Astrocyte (in vitro differentiated cells and primary cell): ENCODE measurements around the gene C1QL1. TPM values are rescaled to one million over a fixed set of nuclear protein-coding genes. Genes with fewer than 3 reads are reported as not detected.

Experiments
- DNase-seq: peaks from one replicate; pipeline ENCODE4 v3.0.0-alpha.2; 2010; ENCODE audit warnings: low read depth
- FAIRE-seq: peaks from 2 replicates; lab custom pipeline; 2011; peaks lifted over from hg19 to GRCh38; lab: Jason Lieb, UNC
- H2AFZ ChIP-seq: 2 replicates; pipeline ENCODE4 v1.6.0; 2012; ENCODE audit warnings: low read depth, low read length, inconsistent platforms
- H3K27ac ChIP-seq: 2 replicates; pipeline ENCODE4 v1.5.1; 2011; ENCODE audit warnings: low read depth, low read length, inconsistent platforms
- H3K27me3 ChIP-seq: 2 replicates; pipeline ENCODE4 v1.6.0; 2011; ENCODE audit warnings: low read length, inconsistent platforms; ENCODE audit not compliant: insufficient read depth
- H3K36me3 ChIP-seq: 2 replicates; pipeline ENCODE4 v1.5.1; 2011; ENCODE audit warnings: low read length, inconsistent platforms; ENCODE audit not compliant: insufficient read depth
- H3K4me1 ChIP-seq: 2 replicates; pipeline ENCODE4 v1.5.1; 2011; ENCODE audit warnings: low read length, inconsistent platforms; ENCODE audit not compliant: insufficient read depth
- H3K4me2 ChIP-seq: 2 replicates; pipeline ENCODE4 v1.6.0; 2012; ENCODE audit warnings: low read length, inconsistent platforms
- H3K4me3 ChIP-seq: 2 replicates; pipeline ENCODE4 v1.5.1; 2011; ENCODE audit warnings: low read depth, mild to moderate bottlenecking, low read length, inconsistent platforms; ENCODE audit not compliant: insufficient read depth
- H3K79me2 ChIP-seq: 2 replicates; pipeline ENCODE4 v1.6.0; 2012; ENCODE audit warnings: mild to moderate bottlenecking, low read length, inconsistent platforms; ENCODE audit not compliant: insufficient read depth
- H3K9ac ChIP-seq: 2 replicates; pipeline ENCODE4 v1.6.0; 2012; ENCODE audit warnings: mild to moderate bottlenecking, low read length, inconsistent platforms
- H3K9me3 ChIP-seq: 2 replicates; pipeline ENCODE4 v1.5.1; 2012; ENCODE audit warnings: low read depth, mild to moderate bottlenecking, low read length, inconsistent platforms; ENCODE audit not compliant: insufficient read depth
- H4K20me1 ChIP-seq: 2 replicates; pipeline ENCODE4 v1.6.0; 2012; ENCODE audit warnings: low read length, inconsistent platforms; ENCODE audit not compliant: insufficient read depth
- H3K27ac Mint-ChIP-seq: one replicate; pipeline ENCODE4 v1.8.0; 2021; ENCODE audit warnings: mild to moderate bottlenecking, mixed read lengths; ENCODE audit not compliant: unreplicated experiment
- H3K27me3 Mint-ChIP-seq: one replicate; pipeline ENCODE4 v1.8.0; 2021; ENCODE audit warnings: low read depth, mixed read lengths; ENCODE audit not compliant: unreplicated experiment
- H3K36me3 Mint-ChIP-seq: one replicate; pipeline ENCODE4 v1.8.0; 2021; ENCODE audit warnings: low read depth, mixed read lengths; ENCODE audit not compliant: unreplicated experiment
- H3K4me1 Mint-ChIP-seq: one replicate; pipeline ENCODE4 v1.8.0; 2021; ENCODE audit warnings: low read depth, mixed read lengths; ENCODE audit not compliant: unreplicated experiment
- H3K4me3 Mint-ChIP-seq: one replicate; pipeline ENCODE4 v1.8.0; 2021; ENCODE audit warnings: mild to moderate bottlenecking, moderate library complexity, mixed read lengths; ENCODE audit not compliant: unreplicated experiment
- H3K9me3 Mint-ChIP-seq: one replicate; pipeline ENCODE4 v1.8.0; 2021; ENCODE audit warnings: mild to moderate bottlenecking, mixed read lengths; ENCODE audit not compliant: unreplicated experiment
- EZH2 ChIP-seq: IDR thresholded peaks from 2 replicates; pipeline ENCODE4 v1.6.1; 2012; ENCODE audit warnings: mild to moderate bottlenecking, low read length, inconsistent platforms; ENCODE audit not compliant: insufficient read depth
- total RNA-seq: library from RNA; stranded (reverse); gene quantifications from 2 replicates; pipeline ENCODE4 v1.2.1, GENCODE V29; 2021
- TF ChIP-seq, protein P1 (sequence below): IDR thresholded peaks from 2 replicates; pipeline ENCODE4 v1.5.1; 2011; ENCODE audit warnings: low read depth, mild to moderate bottlenecking, inconsistent platforms, low read length, moderate library complexity; ENCODE audit not compliant: insufficient read depth

Gene C1QL1
- total RNA-seq, 1 donor from 2014 or later: not detected

GRCh38 chr17:44919885-44920564 is 48.1 kb downstream of the C1QL1 start:
- peak; percentile 56 for DNase-seq
- H2AFZ ChIP-seq: no peak overlapping the region
- FAIRE-seq: peak; percentile 73

DNA sequence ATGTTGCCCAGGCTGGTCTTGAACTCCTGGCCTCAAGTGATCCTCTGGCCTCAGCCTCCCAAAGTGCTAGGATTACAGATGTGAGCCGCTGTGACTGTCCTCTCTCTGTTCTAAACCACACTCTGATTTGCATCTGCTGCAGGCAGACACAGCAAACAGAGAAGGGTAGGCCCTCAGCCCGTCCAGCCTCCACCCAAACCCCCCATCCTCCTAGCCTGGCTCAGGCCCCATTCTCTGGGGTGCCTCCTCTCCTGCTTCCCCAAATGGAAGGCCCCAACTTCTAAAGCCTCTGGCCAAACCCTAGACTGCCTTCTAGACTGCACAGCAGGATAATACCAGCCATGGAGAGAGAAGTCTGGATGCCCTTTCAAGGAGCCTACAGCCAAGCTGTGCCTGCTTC is 48.7 kb downstream of the C1QL1 start:
- Mint-ChIP-seq H3K27me3 (peaks cover 41% of the 10 kb centered on the region), H3K4me1 (no peaks in the 10 kb centered on the region), H3K4me3 (no peak overlapping the region), H3K36me3 (no peaks in the 10 kb centered on the region), H3K9me3 (no peaks in the 10 kb centered on the region), H3K27ac (no peak overlapping the region)
- Histone ChIP-seq H3K27me3 (peaks cover 9% of the 10 kb centered on the region), H3K9me3 (no peaks in the 10 kb centered on the region), H2AFZ (no peak overlapping the region), H3K4me3 (no peak overlapping the region), H3K36me3 (no peaks in the 10 kb centered on the region), H4K20me1 (no peaks in the 10 kb centered on the region), H3K4me1 (peaks cover 11% of the 10 kb centered on the region), H3K27ac (no peak overlapping the region), H3K4me2 (no peak overlapping the region), H3K79me2 (no peaks in the 10 kb centered on the region), H3K9ac (no peak overlapping the region)
- TF ChIP-seq, protein P1, sequence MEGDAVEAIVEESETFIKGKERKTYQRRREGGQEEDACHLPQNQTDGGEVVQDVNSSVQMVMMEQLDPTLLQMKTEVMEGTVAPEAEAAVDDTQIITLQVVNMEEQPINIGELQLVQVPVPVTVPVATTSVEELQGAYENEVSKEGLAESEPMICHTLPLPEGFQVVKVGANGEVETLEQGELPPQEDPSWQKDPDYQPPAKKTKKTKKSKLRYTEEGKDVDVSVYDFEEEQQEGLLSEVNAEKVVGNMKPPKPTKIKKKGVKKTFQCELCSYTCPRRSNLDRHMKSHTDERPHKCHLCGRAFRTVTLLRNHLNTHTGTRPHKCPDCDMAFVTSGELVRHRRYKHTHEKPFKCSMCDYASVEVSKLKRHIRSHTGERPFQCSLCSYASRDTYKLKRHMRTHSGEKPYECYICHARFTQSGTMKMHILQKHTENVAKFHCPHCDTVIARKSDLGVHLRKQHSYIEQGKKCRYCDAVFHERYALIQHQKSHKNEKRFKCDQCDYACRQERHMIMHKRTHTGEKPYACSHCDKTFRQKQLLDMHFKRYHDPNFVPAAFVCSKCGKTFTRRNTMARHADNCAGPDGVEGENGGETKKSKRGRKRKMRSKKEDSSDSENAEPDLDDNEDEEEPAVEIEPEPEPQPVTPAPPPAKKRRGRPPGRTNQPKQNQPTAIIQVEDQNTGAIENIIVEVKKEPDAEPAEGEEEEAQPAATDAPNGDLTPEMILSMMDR: no peak
- no peak for TF ChIP-seq EZH2
- FAIRE-seq: no peak
- DNase-seq: no peak

More at GRCh38 chr17:44919885-44920564, 48.1 kb downstream of the C1QL1 start:
- Mint-ChIP-seq H3K9me3 (no peaks in the 10 kb centered on the region), H3K36me3 (no peaks in the 10 kb centered on the region), H3K27me3 (peaks cover 40% of the 10 kb centered on the region), H3K4me3 (no peak overlapping the region), H3K27ac (no peak overlapping the region), H3K4me1 (no peaks in the 10 kb centered on the region)
- Histone ChIP-seq H3K79me2 (no peaks in the 10 kb centered on the region), H3K36me3 (no peaks in the 10 kb centered on the region), H3K4me2 (no peak overlapping the region), H3K27ac (no peak overlapping the region), H4K20me1 (no peaks in the 10 kb centered on the region), H3K27me3 (peaks cover 9% of the 10 kb centered on the region), H3K4me3 (no peak overlapping the region), H3K9ac (no peak overlapping the region), H3K4me1 (peaks cover 11% of the 10 kb centered on the region), H3K9me3 (no peaks in the 10 kb centered on the region)
- TF ChIP-seq, protein P1: peak; percentile 76
- TF ChIP-seq EZH2: no peak

GRCh38 chr17:44918006-44918405 is 50.1 kb downstream of the C1QL1 start:
- Mint-ChIP-seq H3K27me3 (peaks cover 37% of the 10 kb centered on the region), H3K36me3 (no peaks in the 10 kb centered on the region), H3K27ac (no peak overlapping the region), H3K4me1 (no peaks in the 10 kb centered on the region), H3K9me3 (no peaks in the 10 kb centered on the region), H3K4me3 (no peak overlapping the region)
- Histone ChIP-seq H3K36me3 (no peaks in the 10 kb centered on the region), H2AFZ (no peak overlapping the region), H3K79me2 (no peaks in the 10 kb centered on the region), H3K9me3 (no peaks in the 10 kb centered on the region), H3K9ac (no peak overlapping the region), H3K27ac (no peak overlapping the region), H3K4me3 (no peak overlapping the region), H3K4me2 (no peak overlapping the region), H3K27me3 (peaks cover 14% of the 10 kb centered on the region), H4K20me1 (no peaks in the 10 kb centered on the region), H3K4me1 (peaks cover 11% of the 10 kb centered on the region)
- FAIRE-seq: no peak
- DNase-seq: no peak
- TF ChIP-seq, protein P1: no peak
- no peak for TF ChIP-seq EZH2
